Embryonic facial prominence (tissue), 1 donor: ENCODE results near the gene RNF220.

Experiments
- DNase-seq: peaks from one replicate; pipeline ENCODE4 v3.0.0-alpha.2; 2016; ENCODE audit errors: extremely low spot score

RNF220 gene

DNA sequence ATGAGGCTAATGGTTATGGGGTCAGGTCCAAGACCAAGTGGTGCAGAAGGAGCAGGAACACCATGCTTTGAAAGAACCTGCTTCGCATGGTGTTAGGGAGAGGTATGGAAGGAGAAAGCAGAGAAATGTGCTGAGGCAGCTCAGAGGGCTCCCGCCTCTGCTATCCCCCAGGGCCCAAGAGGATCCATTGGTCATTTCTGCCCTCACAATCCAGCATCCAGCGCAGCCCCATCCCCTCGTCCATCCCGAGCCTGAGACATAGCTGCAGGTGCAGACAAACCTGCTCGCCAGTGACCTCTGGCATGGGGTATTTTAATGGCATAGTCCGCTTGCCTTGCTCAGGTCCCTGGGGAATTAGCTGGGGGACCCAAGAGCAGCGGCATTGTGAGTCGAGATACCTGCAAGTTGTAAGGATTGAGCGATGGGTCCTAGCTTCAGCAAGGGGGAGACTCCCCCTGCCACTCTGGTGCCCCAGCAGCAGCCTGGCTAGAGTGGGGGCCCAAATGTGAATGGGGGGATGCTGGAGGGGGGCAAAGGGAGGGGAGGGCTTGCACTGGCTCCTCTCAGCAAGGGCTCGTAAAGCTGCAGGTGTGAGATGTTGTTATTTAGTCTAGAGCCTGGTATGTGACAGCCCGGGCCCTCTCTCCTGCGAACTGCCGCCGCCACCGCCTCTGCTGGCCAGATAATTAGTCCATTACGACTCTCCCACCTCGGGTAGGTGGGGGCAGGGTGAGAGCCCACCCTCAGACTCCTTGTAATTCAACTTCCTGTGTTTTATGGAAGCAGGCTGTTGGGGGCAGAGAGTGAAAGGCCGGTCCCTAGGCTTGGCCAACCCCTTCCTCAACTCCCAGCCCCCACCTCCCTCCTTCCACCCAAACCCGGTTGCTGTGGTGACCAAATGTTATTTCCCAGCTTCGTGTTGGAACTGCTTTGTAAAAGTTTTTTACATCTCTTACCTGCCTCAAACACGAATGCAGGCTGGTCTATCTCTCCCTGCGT lies 118.8 kb downstream of the RNF220 start:
- DNase-seq: no peak

DNA sequence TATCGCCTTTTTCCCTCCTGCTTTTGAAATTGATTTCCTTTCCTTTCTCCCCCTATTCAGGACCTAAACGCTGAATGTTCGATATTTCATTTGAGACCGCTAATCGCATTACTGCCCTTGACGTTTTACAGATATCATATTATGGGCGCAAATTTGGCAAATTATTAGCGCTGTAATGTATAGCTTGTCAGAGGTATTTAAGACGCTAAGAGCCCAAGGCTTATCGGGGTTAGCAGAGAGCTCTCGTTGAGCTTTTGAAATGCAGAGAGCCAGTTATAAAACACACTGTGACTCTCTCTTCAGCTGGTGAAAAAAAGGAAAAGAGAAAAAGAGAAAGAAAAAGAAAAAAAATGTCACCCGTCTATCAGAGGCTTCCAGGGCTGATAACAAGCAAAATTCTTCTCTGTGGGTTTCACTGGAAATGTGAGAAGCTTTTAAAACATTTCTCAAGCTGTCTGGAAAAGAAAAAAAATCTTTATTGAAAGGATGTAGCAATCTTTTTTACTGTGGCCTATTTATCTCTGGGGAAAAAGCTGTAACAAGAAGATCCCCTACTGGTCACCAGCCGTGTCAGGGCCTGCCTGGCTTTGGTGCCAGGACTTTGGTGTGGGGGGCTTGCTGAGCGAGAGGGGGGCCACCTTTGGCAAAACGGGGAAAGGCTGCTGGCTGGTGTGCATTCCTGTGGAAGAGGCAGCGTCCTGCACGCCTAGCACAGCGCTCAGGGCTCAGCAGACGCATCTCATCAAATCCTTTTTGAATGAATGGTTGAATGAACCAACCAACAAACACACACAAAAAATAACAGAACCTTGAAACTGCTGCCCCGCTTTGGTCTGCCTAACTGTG lies 119.8 kb downstream of the RNF220 start:
- no peak for DNase-seq

DNA sequence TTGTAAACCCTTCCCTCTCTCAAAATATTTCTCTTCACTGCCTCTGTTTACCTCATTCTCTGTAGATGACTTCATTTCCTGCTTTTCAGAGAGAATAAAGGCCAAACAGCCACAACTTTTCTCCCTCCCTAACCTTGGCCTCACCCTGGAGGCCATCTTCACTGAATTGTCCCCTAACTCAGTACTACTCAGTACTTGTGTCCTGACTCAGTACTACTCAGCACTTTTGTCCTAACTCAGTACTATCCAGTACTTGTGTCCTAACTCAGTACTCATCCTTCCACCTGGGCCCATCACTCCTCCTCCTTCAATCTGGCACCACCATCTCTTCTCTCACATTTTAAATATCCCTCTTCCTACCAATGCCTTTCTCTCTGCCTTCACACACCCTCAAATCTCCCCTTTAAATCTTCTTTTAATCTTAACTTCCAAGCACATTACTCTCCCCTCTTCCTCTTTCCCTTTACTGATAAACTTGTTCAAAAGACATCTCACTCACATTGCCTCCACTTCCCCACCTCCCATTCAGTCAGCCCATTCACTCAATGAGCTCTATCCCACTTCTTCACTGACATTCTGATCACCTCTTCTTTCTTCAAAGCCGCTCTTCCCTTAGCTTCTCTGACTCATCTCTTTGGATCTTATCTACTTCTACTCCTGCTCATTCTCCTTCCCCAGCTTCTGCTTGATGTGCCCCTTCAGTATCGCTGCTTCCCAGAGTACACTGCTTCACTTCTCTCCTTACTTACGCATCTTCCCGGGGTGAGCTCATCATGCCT lies 121.4 kb downstream of the RNF220 start:
- no peak for DNase-seq

DNA sequence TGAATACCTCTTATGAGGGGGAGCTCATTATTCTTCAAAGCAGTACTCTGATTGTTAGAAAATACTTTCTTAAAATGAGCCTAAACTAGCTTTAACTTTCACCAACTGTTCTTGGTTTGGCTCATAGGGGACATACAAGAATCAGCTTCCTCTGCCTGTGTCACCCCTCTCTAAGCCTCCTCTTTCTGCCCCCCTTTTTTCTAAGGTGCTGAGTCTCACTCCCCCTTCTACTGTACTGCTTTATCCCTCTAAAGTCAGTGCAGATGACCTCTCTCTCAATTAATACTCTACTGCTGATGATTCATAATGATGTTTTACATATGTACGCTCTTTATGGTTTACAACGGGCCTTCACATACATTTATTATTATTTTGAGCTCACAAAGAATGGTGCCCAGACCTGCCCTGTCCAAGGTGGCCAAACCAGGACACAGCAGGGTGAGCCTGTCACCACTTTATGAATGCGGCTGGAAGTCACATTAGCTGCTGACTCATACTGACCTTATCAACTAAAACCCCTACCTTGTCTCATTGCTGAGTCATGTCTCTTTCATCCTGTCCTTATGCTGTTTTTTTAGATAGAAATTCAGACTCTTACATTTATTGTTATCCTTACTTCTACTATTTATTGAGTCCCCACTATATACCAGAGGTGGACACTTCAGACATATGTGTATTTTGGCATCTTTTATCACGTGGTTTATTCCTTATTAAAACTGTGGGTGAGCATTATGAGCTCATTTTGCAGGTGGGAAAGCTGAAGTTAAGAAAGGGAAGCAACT lies 126.9 kb downstream of the RNF220 start:
- no peak for DNase-seq

DNA sequence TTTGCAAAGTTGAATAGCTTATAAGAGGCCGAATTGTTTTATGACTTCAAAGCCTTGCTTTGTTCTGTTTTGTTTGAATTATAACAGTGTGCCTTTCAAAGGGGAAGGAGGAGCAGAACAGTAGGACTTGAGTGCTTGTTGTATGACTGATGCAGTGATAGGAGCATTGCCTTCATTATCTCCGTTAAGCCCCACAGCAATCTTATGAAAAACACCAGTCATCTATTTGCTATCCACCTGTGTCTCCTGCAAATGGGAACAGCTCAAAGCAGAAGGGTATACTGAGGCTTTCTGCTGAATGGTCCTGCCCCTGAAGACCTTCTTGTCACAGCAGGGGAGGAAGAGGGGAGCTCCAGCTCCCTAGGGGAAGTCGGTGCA lies 127.5 kb downstream of the RNF220 start:
- DNase-seq: no peak

DNA sequence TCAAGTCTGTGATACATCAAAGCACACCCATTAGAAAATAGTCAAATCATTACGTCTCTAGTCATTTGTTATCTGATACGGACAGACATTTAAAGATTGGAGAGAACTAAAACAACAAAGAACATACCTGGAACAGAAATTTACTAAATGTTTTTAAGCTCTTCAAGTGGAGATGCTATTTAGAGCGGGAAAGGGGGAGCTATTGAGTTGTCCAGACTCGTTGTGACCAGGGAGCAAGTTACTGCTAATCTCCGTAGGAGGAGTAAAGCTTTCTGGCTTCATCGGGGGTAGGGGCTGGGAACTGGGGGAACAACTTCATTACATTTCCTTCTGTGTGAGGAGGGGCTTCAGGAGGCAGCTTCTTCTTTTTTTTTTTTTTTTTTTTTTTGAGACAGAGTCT lies 129.7 kb downstream of the RNF220 start:
- DNase-seq: no peak

DNA sequence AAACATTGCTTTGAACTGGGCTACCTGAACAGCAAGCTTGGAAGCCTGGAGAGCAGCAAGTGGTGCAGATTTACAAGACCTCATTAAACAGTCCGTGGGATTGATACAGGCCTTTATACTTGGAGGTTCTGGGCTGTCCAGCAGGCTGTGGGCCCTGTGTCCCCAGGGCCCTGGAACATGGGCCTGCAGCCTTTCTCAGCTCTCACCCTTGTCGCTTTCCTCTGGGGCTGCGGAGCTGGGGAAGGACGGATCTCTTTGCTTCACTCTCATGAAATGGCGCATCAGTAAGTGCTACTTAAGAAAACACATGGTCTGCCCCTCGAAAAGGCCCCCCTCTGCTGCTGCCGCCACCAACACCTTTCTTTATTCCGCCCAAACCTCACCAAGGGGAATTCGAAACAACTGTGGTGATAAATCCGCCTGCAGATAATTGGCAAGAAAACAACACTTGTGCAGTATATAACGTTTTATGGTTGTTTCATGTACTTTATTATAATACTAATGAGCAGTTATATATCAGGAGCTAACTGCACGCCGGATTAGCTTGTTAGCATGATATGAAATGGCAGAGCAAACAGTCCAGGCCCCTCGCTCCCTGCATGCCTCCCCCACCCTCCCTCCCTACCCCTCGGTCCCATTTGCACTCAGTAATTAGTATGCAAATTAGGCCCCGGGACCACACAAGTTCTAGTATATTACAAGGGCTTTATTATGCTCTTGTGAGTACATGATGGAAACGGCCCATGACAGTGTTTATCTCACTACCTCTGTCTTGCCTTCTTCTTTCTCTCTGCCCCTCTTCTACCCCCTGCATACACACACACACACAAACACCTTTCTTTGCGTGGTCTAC lies 131.5 kb downstream of the RNF220 start:
- no peak for DNase-seq

DNA sequence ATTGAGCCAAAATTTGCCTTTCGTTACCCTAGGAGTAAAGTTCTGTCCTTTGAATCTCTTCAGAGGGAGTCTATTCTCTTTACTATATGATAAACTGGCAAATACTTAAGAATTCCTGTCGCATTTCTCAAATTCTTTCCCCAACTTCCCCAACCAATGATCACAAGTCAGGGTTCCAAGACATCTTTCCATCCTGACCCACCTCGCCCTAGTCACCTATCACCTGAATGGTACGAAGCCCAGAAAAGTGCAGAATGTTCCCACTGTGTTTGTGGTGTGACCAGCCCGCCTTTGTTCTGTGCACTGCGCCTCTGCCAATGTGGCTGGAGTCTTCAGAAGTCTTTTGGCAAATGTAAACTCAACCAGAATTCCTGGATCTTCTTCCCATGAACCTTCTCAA lies 132.5 kb downstream of the RNF220 start:
- no peak for DNase-seq

DNA sequence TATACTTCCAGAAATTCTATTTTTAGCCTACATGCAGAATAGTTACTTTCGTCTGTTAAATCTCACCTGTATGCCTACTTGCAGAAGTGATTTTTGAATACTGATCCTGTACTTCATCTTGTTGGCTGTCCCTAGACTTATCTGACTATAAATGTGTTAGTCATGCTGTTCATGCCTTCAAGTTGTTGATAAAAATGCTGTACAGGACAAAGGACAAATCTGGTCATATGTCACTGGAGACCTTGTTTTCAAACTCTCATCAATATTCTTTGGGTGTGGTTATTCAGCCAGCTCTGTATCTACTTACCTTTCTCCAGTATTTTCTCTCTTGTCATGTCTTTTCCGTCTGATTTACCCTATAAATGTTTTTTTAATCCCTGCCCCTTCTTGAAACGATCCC lies 132.9 kb downstream of the RNF220 start:
- DNase-seq: no peak

DNA sequence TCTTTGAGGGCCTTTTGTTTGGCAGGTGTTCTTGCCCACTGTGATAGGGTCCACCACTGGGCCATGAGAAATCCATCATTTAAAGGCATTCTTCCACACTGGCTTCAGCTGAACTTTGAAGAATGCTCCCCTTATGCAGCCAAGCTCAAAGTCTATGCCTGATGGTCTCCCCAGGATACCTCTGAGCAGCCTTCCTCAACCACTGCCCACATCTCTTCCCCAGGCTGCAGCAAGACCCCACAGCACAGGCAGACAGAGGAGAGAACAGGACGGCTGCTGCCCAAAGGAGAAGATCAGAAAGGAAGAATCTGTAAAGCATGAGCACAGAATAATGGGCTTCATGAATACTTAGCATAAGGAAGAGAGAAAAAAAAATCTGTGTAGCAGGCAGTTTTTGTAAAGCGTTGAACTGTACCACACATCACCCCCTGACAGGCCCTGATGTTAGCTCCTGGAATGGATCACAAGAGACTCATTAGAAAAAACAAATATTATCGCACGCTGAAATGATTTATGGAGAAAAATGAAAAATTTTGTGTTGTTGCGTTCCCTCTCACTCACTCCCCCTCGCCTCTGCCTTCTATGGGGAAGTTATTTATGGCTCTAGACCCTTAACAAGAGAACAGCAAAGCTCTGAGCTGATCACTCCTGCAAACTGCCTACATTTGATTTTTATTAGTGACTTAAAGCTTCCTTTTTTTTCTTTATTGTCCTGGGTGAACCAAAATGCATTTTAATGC lies 135.1 kb downstream of the RNF220 start:
- DNase-seq: no peak

DNA sequence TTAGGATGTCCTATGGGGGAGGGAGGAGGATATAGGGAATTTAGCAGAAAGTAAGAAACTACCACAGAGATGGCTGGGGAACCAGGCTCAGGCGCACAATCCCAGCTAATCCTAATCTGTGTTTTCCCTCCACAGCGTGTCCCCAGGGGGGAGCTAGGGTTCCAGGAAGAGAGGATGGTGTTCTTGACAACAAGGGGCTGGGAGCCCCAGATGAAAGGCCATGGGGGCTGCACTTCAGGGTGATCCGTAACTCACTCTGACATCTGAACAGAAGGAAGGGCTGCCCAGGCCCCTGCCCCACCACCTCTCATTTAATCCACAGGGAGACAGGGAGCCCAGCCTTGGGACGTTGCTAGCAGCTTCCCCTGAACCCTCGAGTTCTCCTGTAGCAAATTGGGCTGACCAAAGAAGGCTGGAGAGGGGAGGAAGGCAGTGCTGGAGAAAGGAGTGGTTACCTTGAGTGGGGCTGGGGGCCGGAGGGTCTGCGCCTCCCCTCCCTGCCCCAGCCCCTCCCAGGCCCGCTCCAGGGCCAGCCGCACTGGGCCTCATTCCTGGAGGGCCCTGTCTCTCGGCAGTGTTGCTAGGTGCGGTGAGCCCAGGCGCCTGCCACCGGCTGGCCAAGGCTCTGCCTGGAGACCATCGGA lies 137.5 kb downstream of the RNF220 start:
- no peak for DNase-seq

DNA sequence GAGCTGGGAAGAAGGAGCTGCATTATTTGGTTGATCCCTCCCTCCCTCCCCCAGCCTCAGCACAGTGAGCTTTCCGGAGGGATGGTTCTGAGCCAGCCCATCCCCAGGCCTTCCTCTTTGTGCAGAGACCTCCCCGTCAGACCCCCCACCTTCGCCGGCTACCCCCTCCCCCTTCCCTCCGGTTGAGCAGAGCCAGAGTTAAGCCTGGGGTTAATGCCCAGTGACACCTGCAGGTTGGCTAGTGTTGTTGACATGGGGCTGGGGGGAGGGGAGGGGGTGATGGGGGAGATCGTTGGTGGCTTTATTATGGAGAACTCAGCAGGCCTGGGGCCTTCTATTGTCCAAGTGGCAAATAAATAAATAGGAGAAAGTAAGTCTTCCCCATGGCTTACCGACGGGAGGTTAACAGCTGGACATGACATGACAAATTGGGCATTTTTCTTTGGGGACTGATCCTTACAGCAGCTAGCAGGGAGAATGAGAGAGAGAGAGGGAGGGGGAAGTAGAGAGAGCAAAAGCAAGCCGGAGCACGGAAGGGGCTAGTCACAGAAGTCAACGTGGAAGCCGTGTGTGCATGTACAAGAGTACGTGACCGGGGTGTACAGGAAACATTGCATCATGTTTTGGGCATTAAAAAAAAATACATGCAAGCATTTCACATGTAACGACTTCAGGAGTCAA lies 138.1 kb downstream of the RNF220 start:
- DNase-seq: no peak

DNA sequence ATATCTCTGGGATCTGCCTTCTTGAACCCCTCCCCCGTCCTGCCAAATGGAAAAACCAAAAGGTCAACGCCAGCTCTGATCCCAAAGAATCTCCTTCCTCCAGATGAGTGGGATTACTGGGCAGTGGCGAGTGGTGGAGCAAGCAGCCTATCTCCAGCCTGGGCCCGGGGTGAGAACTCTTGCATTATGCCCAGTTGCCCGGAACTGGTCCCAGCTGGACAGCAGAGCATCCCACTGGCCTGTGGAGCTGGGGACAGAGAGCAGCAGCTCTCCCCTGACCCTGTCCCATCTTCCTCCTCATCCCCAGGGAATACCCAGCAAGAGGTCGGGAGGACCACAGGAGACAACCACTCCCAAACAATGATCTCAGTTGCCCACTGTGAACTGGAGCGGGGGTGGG lies 138.7 kb downstream of the RNF220 start:
- no peak for DNase-seq

DNA sequence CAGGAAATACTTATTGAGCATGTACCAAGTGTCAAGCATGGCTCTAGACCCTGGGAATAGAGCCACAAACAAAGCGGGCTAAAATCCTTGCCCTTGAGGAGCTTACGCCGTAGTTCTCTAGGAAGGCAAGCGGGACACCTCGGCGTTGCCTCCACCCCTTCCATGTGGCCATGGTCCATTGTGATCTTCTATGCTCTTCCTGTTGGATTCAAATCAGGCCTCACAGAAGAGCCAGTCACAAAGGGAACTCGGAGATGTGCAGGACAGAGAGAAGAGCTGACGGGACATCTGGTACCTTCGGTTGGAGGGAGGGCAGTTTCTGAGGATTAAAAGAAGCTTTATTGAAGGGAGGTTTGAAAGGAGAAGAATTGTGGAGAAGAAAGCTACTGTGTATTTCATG lies 139.9 kb downstream of the RNF220 start:
- no peak for DNase-seq

DNA sequence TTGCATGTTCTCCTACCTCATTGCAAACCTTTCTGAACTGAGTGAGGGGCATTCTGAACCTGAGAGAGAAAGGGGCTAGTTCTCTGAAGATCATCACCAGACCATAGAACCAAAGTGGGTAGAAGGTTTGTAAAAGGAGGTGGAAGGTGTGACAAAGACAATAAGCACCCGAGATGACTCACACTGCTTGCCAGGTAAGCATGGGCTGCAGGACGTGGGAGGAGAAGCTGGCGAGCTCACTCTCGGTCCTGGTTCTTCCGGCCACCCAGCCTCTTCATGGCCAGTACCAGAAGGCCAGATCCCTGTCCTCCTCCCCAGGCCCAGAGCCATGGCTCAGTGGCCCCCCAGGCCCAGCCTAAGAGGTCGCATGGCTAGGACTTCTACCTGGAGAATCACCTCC lies 140.9 kb downstream of the RNF220 start:
- no peak for DNase-seq

DNA sequence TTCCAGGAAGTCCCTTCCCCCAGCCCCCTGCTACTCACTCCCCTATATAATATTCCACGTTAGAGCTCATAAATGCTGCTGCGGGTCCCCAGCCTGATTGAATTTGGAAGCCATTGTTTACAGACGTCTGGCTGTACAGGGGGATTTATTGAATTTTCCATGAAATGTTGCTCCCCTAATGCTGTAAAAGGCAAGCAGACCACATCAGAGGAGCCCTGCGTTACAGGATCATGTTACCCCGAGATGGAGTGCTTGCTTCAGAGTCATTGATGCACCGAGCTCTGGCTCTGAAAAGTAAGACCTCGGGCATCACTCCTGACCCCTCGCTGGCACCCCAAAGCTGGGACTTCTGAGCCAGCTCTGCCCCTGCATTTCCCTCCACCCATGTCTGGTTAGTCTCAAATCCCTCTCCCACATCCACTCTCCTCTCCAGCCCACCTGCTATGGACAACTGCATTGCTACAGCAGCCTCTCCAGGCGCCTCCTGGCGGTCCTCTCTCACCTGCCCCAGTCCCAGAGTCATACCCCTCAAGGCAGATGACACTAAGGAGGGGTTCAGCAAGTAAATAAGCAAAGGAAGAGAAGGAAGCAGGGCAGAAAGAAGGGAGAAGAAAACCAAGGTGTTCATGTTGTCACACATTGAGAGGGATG lies 141.5 kb downstream of the RNF220 start:
- DNase-seq: no peak

DNA sequence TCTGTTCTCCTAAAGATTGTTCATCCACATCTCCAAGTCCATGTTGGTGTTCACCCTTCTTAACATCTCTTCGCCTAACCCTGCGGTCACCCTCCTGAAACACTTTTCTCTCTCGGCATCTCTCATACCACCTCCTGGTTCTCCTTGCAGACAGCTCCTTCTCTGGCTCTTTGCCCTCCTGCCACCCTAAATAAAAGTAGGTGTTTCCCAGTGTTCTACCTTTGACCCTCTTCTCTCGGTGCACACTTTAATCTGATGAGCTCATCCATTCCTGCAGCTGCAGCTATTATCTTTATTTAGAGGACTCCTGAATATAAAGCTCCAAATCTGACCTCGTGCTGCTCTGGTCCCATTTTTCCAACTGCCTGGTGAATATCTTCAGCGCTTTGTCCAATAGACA lies 142.3 kb downstream of the RNF220 start:
- no peak for DNase-seq

DNA sequence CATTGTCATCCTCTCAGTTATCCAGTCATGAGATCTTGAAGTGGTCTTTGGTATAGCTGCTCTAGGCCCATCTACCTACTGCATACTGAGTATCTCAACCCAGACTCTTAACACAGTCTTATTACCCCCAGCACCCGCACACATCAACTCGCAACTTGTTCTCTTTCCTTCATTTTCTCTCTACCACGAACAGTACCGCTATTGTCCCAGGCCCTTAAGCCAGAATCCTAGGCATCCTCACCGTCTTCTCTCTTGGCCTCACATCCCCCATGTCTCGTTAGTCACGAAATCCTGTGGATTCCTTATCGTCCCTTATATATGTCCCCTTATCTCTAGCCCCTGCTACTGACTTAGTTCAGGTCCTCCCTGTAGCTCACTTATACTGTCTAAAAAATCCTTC lies 142.8 kb downstream of the RNF220 start:
- DNase-seq: no peak
